OCI-LY1 (cell line): ENCODE measurements around the gene RPS19BP1.

Experiments used
- H2AFZ ChIP-seq: fragments of 200-600 bp; sonication (generic), shearing (Covaris generic); 2 replicates; pipeline ENCODE4 v1.6.0; 2014; ENCODE audit warnings: antibody characterized with exemption, mild to moderate bottlenecking, low read length
- H3F3A ChIP-seq: fragments of 200-600 bp; sonication (generic), shearing (Covaris generic); 2 replicates; pipeline ENCODE4 v1.6.0; 2014; ENCODE audit warnings: mild to moderate bottlenecking, antibody characterized with exemption, low read length, moderate library complexity; ENCODE audit not compliant: insufficient read depth
- H3K27ac ChIP-seq: fragments of 200-600 bp; sonication (generic); 2 replicates; pipeline ENCODE4 v1.5.1; 2014; ENCODE audit warnings: low read length, mixed run types, mild to moderate bottlenecking, low read depth; ENCODE audit not compliant: poor library complexity, severe bottlenecking
- H3K27me3 ChIP-seq: fragments of 200-600 bp; sonication (generic); 2 replicates; pipeline ENCODE4 v1.6.0; 2014; ENCODE audit warnings: antibody characterized with exemption, mild to moderate bottlenecking, low read length, moderate library complexity; ENCODE audit not compliant: insufficient read depth
- H3K36me3 ChIP-seq: fragments of 200-600 bp; sonication (generic); 2 replicates; pipeline ENCODE4 v1.6.1; 2014; ENCODE audit warnings: mild to moderate bottlenecking, antibody characterized with exemption, low read length, moderate library complexity, mixed read lengths; ENCODE audit not compliant: insufficient read depth
- H3K4me1 ChIP-seq: fragments of 200-600 bp; sonication (generic); 2 replicates; pipeline ENCODE4 v1.5.1; 2014; ENCODE audit warnings: mild to moderate bottlenecking, low read length, moderate library complexity; ENCODE audit not compliant: insufficient read depth, severe bottlenecking
- H3K4me2 ChIP-seq: fragments of 200-600 bp; sonication (generic), shearing (Covaris generic); 2 replicates; pipeline ENCODE4 v1.6.1; 2014; ENCODE audit warnings: low read length
- H3K4me3 ChIP-seq: fragments of 200-600 bp; sonication (generic); 2 replicates; pipeline ENCODE4 v1.5.1; 2014; ENCODE audit warnings: low read length, low read depth, mild to moderate bottlenecking, mixed read lengths; ENCODE audit not compliant: poor library complexity, severe bottlenecking
- H3K79me2 ChIP-seq: fragments of 200-600 bp; shearing (Covaris generic); 2 replicates; pipeline ENCODE4 v1.6.1; 2016; ENCODE audit warnings: mixed run types, low read length, mixed read lengths; ENCODE audit not compliant: insufficient read depth
- H3K9ac ChIP-seq: fragments of 200-600 bp; sonication (generic), shearing (Covaris generic); 2 replicates; pipeline ENCODE4 v1.6.1; 2014; ENCODE audit warnings: mild to moderate bottlenecking, low read length, mixed read lengths
- H3K9me2 ChIP-seq: fragments of 200-600 bp; sonication (generic), shearing (Covaris generic); 2 replicates; pipeline ENCODE4 v1.6.1; 2014; ENCODE audit warnings: low read depth, mild to moderate bottlenecking, low read length, mixed read lengths
- H3K9me3 ChIP-seq: fragments of 200-600 bp; shearing (Covaris generic); 2 replicates; pipeline ENCODE4 v1.6.1; 2014; ENCODE audit warnings: low read length, mixed read lengths
- H4K20me1 ChIP-seq: fragments of 200-600 bp; sonication (generic), shearing (Covaris generic); 2 replicates; pipeline ENCODE4 v1.6.0; 2016; ENCODE audit warnings: mild to moderate bottlenecking, low read length; ENCODE audit not compliant: insufficient read depth
- CTCF ChIP-seq: fragments of 200-600 bp; sonication (generic), shearing (Covaris generic); IDR thresholded peaks from 2 replicates; pipeline ENCODE4 v1.5.1; 2017; ENCODE audit warnings: mild to moderate bottlenecking, antibody characterized with exemption, low read length, moderate library complexity, mixed read lengths
- EZH2 ChIP-seq: fragments of 200-600 bp; sonication (generic), shearing (Covaris generic); IDR thresholded peaks from 2 replicates; pipeline ENCODE4 v1.8.0; 2017; ENCODE audit warnings: borderline replicate concordance, mixed run types, mild to moderate bottlenecking, antibody characterized with exemption, low read length, moderate library complexity, mixed read lengths

The RPS19BP1 gene

GRCh38 chr22:39576027-39576426, 43.5 kb upstream of the RPS19BP1 start:
- Histone ChIP-seq H3K27ac (no peak overlapping the region), H3K9me2 (no peaks in the 10 kb centered on the region), H3K36me3 (no peaks in the 10 kb centered on the region), H3K4me2 (no peak overlapping the region), H3K79me2 (no peaks in the 10 kb centered on the region), H3K9ac (no peak overlapping the region), H3K9me3 (no peaks in the 10 kb centered on the region), H4K20me1 (no peaks in the 10 kb centered on the region), H2AFZ (no peak overlapping the region), H3K4me1 (no peaks in the 10 kb centered on the region), H3K4me3 (no peak overlapping the region), H3F3A (no peaks in the 10 kb centered on the region), H3K27me3 (0 out of 2 replicates have a peak, but pooled peaks cover 2% of the 10 kb centered on the region)
- no peak for TF ChIP-seq CTCF
- no peak for TF ChIP-seq EZH2

GRCh38 chr22:39575552-39575825, 42.9 kb upstream of the RPS19BP1 start:
- TF ChIP-seq EZH2: no peak
- no peak for TF ChIP-seq CTCF
- no peak overlapping the region for H3K27ac ChIP-seq
- H3K9ac ChIP-seq: no peak overlapping the region
- no peak overlapping the region for H2AFZ ChIP-seq
- H3K4me2 ChIP-seq: no peak overlapping the region
- no peaks in the 10 kb centered on the region for H3K79me2 ChIP-seq
- no peaks in the 10 kb centered on the region for H3K9me3 ChIP-seq
- no peaks in the 10 kb centered on the region for H3K4me1 ChIP-seq
- H3K27me3 ChIP-seq: no peaks in the 10 kb centered on the region
- H3F3A ChIP-seq: no peaks in the 10 kb centered on the region
- no peaks in the 10 kb centered on the region for H3K9me2 ChIP-seq
- H3K4me3 ChIP-seq: no peak overlapping the region
- H3K36me3 ChIP-seq: no peaks in the 10 kb centered on the region
- no peaks in the 10 kb centered on the region for H4K20me1 ChIP-seq

GRCh38 chr22:39574779-39575551, 42.4 kb upstream of the RPS19BP1 start:
- no peaks in the 10 kb centered on the region for H3K36me3 ChIP-seq

More at GRCh38 chr22:39574779-39575551, 42.4 kb upstream of the RPS19BP1 start:
- Histone ChIP-seq H3F3A (no peaks in the 10 kb centered on the region), H2AFZ (no peak overlapping the region), H3K9me2 (no peaks in the 10 kb centered on the region), H4K20me1 (no peaks in the 10 kb centered on the region), H3K27ac (no peak overlapping the region), H3K79me2 (no peaks in the 10 kb centered on the region), H3K27me3 (no peaks in the 10 kb centered on the region), H3K9me3 (no peaks in the 10 kb centered on the region), H3K4me1 (no peaks in the 10 kb centered on the region), H3K4me2 (no peak overlapping the region), H3K4me3 (no peak overlapping the region), H3K9ac (no peak overlapping the region)
- TF ChIP-seq EZH2: no peak
- no peak for TF ChIP-seq CTCF
